HL-60 (cell line): ENCODE results near the gene HMGB1.

Experiments
- CTCF ChIP-seq: IDR thresholded peaks from one replicate; pipeline ENCODE4 v1.5.1; 2011; ENCODE audit warnings: low read length, control low read depth, inconsistent platforms; ENCODE audit not compliant: insufficient read depth
- GABPA ChIP-seq: IDR thresholded peaks from 2 replicates; pipeline ENCODE4 v1.6.1; 2012; ENCODE audit warnings: low read depth

GRCh38 chr13:30418717-30419459, 46.8 kb downstream of the HMGB1 start:
- no peak for TF ChIP-seq CTCF
- no peak for TF ChIP-seq GABPA
